ENCODE data around the gene CMTM8.

CMTM8 gene

DNA sequence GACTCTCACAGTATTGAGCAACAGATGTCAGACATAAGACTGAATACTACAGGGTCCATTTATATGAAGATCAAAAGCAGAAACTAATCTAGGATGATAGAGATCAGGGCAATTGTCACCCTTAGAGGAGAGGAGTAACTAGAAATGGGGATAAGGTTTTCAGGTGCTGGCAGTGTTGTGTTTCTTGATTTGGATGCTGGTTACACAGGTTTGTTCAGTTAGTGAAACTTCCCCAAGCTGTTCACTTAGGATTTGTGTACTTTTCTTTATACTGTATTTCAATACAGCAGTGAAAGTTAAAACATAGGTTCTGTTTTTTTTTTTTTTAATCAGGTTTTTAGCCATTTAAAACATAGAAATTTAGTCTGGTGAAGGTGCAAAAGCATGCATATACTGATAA, 114.1 kb downstream of the CMTM8 start:
- ATAC-seq (no peak), DNase-seq (ENCODE audit: low spot score in 2 of 2) (no peak)
- Mint-ChIP-seq H3K9me3 (no peaks in the 10 kb centered on the region), H3K4me3 (no peak overlapping the region), H3K4me1 (no peaks in the 10 kb centered on the region), H3K27ac (no peak overlapping the region), H3K36me3 (no peaks in the 10 kb centered on the region)

DNA sequence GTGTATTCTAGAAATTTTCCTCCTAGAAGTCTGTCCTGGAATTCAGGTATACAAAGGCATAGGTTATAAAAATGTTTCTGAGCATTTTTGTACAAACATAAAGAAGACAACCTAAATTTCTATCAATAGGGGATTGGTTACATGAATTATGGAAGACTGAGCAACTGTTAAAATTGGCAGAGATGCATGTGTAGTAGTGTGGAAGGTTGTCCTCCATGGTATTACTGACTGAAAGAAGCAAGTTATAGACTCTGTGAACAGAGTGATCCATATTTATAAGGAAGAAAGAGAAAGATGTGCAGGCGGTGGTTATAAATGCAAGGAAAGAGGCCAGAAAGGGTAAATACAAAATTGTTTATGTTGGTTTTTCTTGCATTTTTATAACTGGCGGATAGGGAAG, 114.9 kb downstream of the CMTM8 start:
- Mint-ChIP-seq H3K27ac (no peak overlapping the region), H3K36me3 (no peaks in the 10 kb centered on the region), H3K4me1 (no peaks in the 10 kb centered on the region), H3K9me3 (no peaks in the 10 kb centered on the region), H3K4me3 (no peak overlapping the region)
- ATAC-seq (no peak), DNase-seq (ENCODE audit: low spot score in 2 of 2) (no peak)

DNA sequence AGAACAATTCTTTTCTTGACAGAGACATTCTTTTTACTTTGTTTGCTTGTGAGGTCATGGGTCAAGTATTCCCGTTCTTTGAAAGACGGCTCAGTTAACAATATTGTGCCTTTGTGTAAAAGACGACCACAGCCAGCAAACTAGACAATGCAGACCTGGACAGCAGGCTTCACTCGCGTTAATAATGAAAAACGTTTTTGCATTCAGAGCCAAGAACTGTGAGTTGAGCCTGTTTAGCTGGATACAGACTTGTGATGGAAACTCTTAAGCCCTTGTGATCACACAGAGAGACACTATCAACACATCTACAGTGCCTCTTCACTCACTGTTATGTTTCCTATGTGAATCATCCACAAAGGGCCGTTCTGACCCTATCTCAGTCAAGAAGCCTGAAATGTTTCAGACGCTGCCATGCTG, 115.9 kb downstream of the CMTM8 start:
- H3K36me3 Mint-ChIP-seq, result no peaks in the 10 kb centered on the region
- no peak overlapping the region for H3K27ac Mint-ChIP-seq
- H3K9me3 Mint-ChIP-seq, result no peaks in the 10 kb centered on the region
- H3K4me3 Mint-ChIP-seq, result no peak overlapping the region
- ATAC-seq, result no peak
- no peak for DNase-seq (ENCODE audit: low spot score in 2 of 2)
- H3K4me1 Mint-ChIP-seq, result no peaks in the 10 kb centered on the region

DNA sequence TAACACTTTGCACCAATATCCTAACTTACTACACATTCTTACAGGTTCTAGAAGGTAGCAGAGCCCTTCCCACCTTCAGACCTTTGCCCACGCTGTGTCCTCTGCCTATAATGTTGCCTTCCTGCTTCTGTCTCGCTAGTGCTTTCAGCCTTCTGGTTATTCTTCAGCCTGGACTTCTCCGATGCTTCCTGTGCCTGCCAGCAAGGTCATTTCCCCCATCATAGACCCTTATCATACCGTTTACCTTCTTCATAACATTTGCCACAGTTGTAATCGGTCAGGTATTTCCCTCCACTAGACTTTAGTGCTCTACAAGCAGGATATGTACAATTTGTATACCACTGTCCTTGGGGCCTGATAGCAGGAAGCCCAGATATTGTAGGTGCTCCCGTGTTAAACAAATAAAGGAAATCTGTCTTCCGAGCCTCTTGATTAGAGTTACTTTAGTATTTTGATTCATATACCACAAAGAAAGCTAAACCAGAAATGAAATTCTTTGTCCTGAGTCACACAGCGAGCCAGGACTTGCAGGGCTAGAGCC, 117.3 kb downstream of the CMTM8 start:
- Mint-ChIP-seq H3K4me3 (no peak overlapping the region), H3K36me3 (peaks cover 4% of the 10 kb centered on the region), H3K9me3 (no peaks in the 10 kb centered on the region), H3K27ac (no peak overlapping the region), H3K4me1 (no peaks in the 10 kb centered on the region)
- DNase-seq (ENCODE audit: low spot score in 2 of 2) (no peak), ATAC-seq (no peak)

DNA sequence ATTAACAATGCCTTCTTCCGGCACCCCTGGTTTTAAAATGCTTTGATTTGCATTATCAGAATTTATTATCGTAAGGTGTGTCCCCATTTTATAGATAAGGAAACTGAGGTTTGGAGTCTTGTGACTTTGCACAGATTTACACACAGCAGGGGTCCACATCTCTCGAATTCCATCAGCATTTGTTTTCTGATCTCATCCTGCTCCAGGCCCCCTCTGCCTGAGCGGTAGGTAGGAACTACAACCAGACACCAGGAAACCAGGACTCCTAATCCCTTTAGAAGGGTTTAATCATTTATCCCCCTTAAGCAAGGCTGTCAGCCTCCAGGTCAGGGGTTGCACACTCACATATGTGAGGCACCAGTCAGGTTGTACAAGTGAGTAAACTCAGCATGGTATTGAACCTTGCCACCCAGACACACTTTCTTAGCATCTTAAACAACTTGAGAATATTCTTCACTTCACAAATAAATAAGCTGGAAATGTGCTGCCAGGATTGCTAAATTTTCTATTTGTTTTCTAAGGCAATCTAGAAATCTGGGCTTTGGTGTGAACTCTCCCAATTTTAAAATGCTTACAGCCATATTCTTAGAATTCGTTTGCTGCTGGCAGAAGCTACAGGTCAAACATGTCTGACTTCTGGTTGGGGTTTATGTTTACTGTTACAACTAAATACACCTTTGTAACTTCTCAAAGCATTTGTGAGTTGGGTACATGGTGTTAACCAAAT, 121.4 kb downstream of the CMTM8 start:
- H3K4me3 Mint-ChIP-seq, result no peak overlapping the region
- peaks cover 4% of the 10 kb centered on the region for H3K36me3 Mint-ChIP-seq
- ATAC-seq (no peak), DNase-seq (ENCODE audit: low spot score in 2 of 2) (no peak)
- H3K4me1 Mint-ChIP-seq, result no peaks in the 10 kb centered on the region
- no peak overlapping the region for H3K27ac Mint-ChIP-seq
- no peaks in the 10 kb centered on the region for H3K9me3 Mint-ChIP-seq

DNA sequence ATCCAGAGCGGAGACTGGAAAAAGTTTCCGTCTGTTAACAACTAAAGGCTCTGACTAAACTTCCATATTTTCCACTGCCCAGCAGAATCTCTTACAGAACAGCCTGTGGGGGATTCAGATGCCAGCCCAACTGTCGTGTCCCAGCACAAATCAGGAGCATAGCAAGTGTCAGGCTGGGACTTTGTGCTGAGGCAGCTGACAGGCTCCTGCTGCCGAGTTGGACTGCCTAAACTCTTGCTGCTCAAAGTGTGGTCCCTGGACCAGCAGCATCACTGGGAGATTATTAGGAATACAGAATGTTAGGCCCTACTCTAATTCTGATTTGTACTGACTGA, 122.0 kb downstream of the CMTM8 start:
- Mint-ChIP-seq H3K4me1 (no peaks in the 10 kb centered on the region), H3K27ac (no peak overlapping the region), H3K9me3 (no peaks in the 10 kb centered on the region), H3K4me3 (no peak overlapping the region), H3K36me3 (peaks cover 4% of the 10 kb centered on the region)
- DNase-seq (ENCODE audit: low spot score in 2 of 2), result no peak
- ATAC-seq, result no peak

DNA sequence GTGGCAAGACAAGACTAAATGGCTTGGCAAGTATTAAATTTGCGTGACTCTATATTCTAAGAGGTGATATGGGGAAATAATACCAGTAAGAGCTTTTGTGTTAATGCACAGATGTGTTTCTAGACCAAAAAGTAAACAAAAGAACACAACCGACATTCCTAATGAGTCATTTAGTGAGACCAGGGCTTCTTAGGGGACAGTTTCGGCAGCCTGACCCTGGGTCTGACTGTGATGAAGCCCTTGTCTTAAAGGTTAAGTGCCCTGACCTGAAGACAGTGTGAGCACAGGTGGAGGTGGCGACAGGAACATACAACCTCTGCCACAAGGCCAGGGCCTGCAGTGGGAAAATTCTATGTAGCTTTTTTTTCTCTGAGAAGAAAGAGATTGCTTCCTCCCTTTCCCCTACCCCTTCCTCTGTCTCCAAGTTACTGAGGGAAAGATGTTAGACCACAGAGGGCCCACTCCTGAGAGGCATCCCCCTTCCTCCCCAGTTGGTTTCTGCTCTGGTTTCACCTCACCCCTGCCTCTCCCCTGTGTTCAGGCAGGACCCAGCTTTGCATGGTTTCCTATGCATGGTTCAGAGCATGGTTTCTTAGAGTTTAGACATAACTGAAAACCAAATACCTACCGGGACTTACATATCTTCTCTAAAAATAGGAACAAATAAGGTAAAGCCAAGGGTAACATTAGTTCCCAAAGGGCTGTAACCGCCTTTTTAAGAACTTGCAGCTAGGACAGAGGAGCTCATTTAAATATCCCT, 128.3 kb downstream of the CMTM8 start:
- Mint-ChIP-seq H3K4me1 (no peaks in the 10 kb centered on the region), H3K36me3 (no peaks in the 10 kb centered on the region), H3K4me3 (no peak overlapping the region), H3K9me3 (no peaks in the 10 kb centered on the region), H3K27ac (no peak overlapping the region)
- DNase-seq (ENCODE audit: low spot score in 2 of 2) (no peak), ATAC-seq (no peak)

DNA sequence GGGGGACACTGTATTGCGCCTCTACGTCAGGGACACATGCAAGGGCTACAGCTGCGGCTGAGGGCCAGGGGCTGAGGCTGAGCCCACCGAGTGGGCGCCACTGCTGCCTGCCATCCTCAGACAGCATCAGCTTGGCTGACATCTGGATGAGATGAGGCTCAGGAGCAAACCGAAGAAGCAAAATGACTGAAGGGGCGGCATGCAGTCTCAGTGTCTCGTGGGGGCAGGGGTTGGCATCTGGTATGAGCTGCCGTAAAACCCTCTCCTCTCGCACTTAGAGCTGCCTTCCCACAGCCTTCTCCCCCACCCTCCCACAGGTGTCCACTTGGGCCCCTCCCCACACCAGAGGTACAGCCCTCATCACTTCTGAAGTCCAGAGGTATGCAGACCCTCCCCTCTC, 129.0 kb downstream of the CMTM8 start:
- Mint-ChIP-seq H3K4me1 (no peaks in the 10 kb centered on the region), H3K36me3 (no peaks in the 10 kb centered on the region), H3K4me3 (no peak overlapping the region), H3K9me3 (no peaks in the 10 kb centered on the region), H3K27ac (peak overlapping the region; percentile 57)
- ATAC-seq (no peak), DNase-seq (ENCODE audit: low spot score in 2 of 2) (no peak)

DNA sequence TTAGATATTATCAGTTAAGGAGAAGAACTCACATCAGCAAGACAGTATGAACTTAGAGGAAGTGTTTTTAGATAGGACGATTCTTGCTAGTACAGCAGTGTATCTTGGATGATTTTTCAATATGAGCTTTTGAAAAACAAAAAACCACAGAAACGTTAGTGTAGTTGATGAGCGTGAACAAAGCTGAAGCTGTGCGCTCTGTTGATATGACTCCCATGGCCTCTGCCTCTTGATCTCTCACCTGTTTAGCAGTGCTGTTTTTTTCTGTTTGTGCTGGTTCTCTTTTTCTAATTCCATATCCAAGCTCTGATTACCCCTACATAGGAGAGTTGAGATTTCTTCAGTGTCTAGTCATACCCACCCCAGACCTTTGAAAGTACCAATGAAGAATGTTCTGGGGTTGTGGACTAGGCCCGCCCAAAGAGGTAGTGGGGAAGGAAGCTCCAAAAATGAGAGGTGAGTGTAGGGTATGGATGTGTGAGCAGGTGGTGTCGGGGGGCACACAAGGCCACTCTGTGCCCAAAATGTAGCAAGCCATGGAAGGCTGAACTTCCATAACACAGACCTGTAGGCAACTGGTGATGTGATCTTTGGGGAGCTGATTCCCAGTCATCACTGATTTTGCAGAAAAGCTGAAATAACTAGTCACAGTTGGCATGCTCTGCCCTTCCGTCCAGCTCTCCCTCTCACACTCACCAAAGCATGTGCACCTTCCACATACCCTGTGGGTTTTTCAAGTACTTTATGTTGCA, 133.2 kb downstream of the CMTM8 start:
- H3K36me3 Mint-ChIP-seq, result no peaks in the 10 kb centered on the region
- no peaks in the 10 kb centered on the region for H3K9me3 Mint-ChIP-seq
- no peak overlapping the region for H3K27ac Mint-ChIP-seq
- no peak overlapping the region for H3K4me3 Mint-ChIP-seq
- peaks cover 4% of the 10 kb centered on the region for H3K4me1 Mint-ChIP-seq
- peak; percentile 41 for ATAC-seq
- no peak for DNase-seq (ENCODE audit: low spot score in 2 of 2)

DNA sequence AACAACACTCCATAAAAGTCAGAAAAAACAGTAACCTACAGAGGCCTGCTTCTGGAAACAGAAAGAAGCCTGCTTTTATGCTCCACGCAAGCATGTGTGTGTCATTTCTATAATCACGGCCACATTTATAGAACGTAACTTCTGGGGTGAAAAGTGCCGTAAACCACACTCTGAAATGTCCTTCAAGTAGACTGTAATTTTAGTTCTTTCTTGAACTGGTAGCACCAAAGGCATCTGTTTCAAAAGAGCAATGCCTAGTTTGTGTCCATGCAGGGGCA, 133.7 kb downstream of the CMTM8 start:
- Mint-ChIP-seq H3K27ac (no peak overlapping the region), H3K4me3 (no peak overlapping the region), H3K4me1 (peaks cover 4% of the 10 kb centered on the region), H3K36me3 (no peaks in the 10 kb centered on the region), H3K9me3 (no peaks in the 10 kb centered on the region)
- ATAC-seq, result no peak
- DNase-seq (ENCODE audit: low spot score in 2 of 2), result no peak

DNA sequence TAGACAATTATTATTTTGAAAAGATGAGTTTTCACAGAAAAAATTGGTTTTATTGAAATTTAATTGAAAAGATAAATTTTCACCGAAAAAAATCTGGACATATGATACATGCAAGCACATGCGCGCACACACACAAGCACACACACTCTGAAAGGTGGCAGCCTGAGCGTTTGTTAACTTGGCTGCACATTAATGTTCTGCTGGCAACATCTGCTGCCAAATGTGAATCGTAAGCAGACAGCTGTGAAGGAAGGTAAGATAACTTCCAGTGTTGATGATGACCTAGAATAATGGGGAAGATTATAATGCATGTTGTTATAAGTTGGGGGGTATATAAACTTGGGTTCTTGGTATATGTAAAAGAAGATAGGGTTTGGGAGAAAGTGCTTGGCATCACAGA, 134.8 kb downstream of the CMTM8 start:
- H3K4me1 Mint-ChIP-seq, result peaks cover 4% of the 10 kb centered on the region
- H3K27ac Mint-ChIP-seq, result no peak overlapping the region
- ATAC-seq (no peak), DNase-seq (ENCODE audit: low spot score in 2 of 2) (no peak)
- no peak overlapping the region for H3K4me3 Mint-ChIP-seq
- H3K9me3 Mint-ChIP-seq, result no peaks in the 10 kb centered on the region
- H3K36me3 Mint-ChIP-seq, result no peaks in the 10 kb centered on the region

DNA sequence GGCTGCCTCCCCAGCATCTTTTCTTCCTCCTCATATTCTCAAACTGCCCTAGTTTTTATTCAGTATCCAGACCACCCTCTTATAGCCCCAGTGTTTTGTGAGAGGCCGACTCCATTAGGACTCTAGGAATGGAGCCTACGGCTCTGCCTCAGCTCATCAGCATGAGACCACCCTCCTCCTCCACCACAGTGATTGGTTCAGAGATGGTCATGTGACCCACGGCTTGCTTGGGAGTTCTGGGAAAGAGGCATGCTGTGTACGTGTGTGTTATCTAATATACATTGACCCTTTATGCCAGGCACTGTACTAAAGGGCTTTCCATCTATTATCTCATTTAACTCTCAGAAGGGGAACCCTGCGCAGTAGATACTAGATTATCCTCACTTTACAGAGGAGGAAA, 135.4 kb downstream of the CMTM8 start:
- Mint-ChIP-seq H3K27ac (no peak overlapping the region), H3K9me3 (no peaks in the 10 kb centered on the region), H3K4me1 (peaks cover 4% of the 10 kb centered on the region), H3K4me3 (no peak overlapping the region), H3K36me3 (no peaks in the 10 kb centered on the region)
- ATAC-seq (no peak), DNase-seq (ENCODE audit: low spot score in 2 of 2) (no peak)

DNA sequence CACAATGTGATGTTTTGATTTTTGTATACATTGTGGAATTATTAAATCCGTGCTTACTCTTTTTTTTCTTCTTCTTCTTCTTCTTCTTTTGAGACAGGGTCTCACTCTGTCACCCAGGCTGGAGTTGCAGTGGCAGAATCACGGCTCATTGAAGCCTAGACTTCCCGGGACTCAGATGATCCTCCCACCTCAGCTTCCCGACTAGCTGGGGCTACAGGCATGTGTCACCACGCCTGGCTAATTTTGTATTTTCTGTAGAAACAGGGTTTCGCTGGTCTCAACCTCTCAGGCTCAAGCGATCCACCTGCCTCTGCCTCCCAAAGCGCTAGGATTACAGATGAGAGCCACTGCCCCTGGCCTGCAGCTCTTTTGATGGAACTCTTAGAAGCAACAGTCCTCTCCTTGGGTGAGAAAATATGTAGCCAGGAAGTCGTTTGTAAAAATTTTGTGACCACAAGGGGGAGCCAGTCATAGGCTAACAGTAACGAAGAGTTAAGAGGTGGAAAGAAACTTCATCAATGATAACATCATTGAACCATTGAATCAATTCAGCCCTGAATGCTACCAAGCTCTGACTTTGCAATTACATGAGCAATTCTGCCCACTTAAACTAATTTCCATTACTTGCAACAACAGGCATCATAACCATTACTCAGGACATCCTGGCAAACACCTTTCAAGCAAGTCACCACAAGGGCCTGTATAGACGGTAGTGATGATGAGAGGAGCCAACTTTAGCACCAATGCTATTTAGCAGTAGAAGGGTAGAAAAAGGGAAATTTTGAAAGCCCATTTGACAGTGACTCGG, 136.5 kb downstream of the CMTM8 start:
- Mint-ChIP-seq H3K36me3 (no peaks in the 10 kb centered on the region), H3K4me3 (no peak overlapping the region), H3K9me3 (no peaks in the 10 kb centered on the region), H3K27ac (no peak overlapping the region), H3K4me1 (peaks cover 4% of the 10 kb centered on the region)
- DNase-seq (ENCODE audit: low spot score in 2 of 2) (peak; percentile 63 to 83), ATAC-seq (peak; percentile 82)

DNA sequence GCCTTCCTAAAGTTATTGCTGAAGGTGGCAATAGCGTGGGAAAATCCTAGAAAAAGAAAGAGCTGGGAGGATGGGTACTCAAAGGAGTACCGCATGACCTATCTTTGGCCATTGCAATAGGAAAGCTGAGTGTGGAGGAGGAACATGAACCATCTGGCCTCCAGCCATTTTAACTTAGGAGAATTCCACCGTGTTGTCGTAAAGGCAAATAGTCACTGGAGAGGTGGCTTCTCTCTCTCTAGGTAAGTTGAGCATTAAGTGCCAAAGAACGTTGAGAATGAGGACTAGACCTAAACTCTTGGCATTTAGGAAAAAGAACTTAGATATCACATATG, 137.1 kb downstream of the CMTM8 start:
- Mint-ChIP-seq H3K9me3 (no peaks in the 10 kb centered on the region), H3K36me3 (no peaks in the 10 kb centered on the region), H3K27ac (no peak overlapping the region), H3K4me1 (peaks cover 4% of the 10 kb centered on the region), H3K4me3 (no peak overlapping the region)
- no peak for DNase-seq (ENCODE audit: low spot score in 2 of 2)
- no peak for ATAC-seq

DNA sequence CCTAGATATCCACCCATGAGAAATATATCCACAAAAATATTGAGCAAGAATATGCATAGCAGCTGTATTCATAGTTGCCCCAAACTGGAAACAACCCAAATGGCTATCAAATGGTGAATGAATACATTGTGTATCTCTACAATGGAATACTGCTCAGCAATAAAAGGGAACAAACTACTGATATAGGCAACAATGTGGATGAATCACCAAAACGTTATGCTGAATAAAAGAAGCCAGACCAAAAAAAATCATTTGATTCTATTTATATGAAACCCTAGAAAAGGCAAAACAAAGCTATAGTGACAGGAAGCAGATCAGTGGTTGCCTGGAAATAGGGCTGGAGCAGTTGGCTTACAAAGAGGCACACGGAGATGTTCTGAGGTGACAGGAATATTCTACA, 137.6 kb downstream of the CMTM8 start:
- no peak for ATAC-seq
- Mint-ChIP-seq H3K4me3 (no peak overlapping the region), H3K4me1 (peaks cover 4% of the 10 kb centered on the region), H3K27ac (no peak overlapping the region), H3K36me3 (no peaks in the 10 kb centered on the region), H3K9me3 (no peaks in the 10 kb centered on the region)
- DNase-seq (ENCODE audit: low spot score in 2 of 2), result no peak
